NCI-H226 (cell line): ENCODE measurements around the gene MARCHF10.

Source experiments
- DNase-seq: peaks from one replicate; pipeline ENCODE4 v3.0.0-alpha.2; 2015

MARCHF10 gene

GRCh38 chr17:62821189-62822079 lies 13.3 kb upstream of the MARCHF10 start:
- no peak for DNase-seq

GRCh38 chr17:62819511-62820221 lies 11.6 kb upstream of the MARCHF10 start:
- peak; percentile 93 for DNase-seq

- no peak for DNase-seq
Observed at GRCh38 chr17:62818526-62818925, 10.4 kb upstream of the MARCHF10 start.

GRCh38 chr17:62816282-62816839 lies 8.2 kb upstream of the MARCHF10 start:
- no peak for DNase-seq

GRCh38 chr17:62809656-62810055 lies 1.5 kb upstream of the MARCHF10 start:
- no peak for DNase-seq

- DNase-seq: no peak
Observed at GRCh38 chr17:62808576-62808970, 459 bp upstream of the MARCHF10 start.

GRCh38 chr17:62805234-62805633 lies 2.9 kb downstream of the MARCHF10 start:
- DNase-seq: no peak

GRCh38 chr17:62804822-62805221 lies 3.3 kb downstream of the MARCHF10 start:
- no peak for DNase-seq

GRCh38 chr17:62804025-62804424 lies 4.1 kb downstream of the MARCHF10 start:
- no peak for DNase-seq

GRCh38 chr17:62802561-62803205 lies 5.4 kb downstream of the MARCHF10 start:
- DNase-seq: no peak

- no peak for DNase-seq
Observed at GRCh38 chr17:62801553-62802114, 6.5 kb downstream of the MARCHF10 start.

GRCh38 chr17:62800585-62800984 lies 7.5 kb downstream of the MARCHF10 start:
- DNase-seq: no peak

GRCh38 chr17:62797959-62798358 lies 10.2 kb downstream of the MARCHF10 start:
- no peak for DNase-seq

- DNase-seq: no peak
Observed at GRCh38 chr17:62796291-62796690, 11.8 kb downstream of the MARCHF10 start.

- no peak for DNase-seq
Observed at GRCh38 chr17:62794666-62794971, 13.5 kb downstream of the MARCHF10 start.

GRCh38 chr17:62793919-62794665 lies 14.0 kb downstream of the MARCHF10 start:
- DNase-seq: no peak

- no peak for DNase-seq
Observed at GRCh38 chr17:62792447-62792800, 15.7 kb downstream of the MARCHF10 start.

- peak; percentile 37 for DNase-seq
Observed at GRCh38 chr17:62791767-62792446, 16.2 kb downstream of the MARCHF10 start.

GRCh38 chr17:62791235-62791734 lies 16.8 kb downstream of the MARCHF10 start:
- peak; percentile 83 for DNase-seq

- peak; percentile 69 for DNase-seq
Observed at GRCh38 chr17:62790564-62790986, 17.5 kb downstream of the MARCHF10 start.

- peak; percentile 36 for DNase-seq
Observed at GRCh38 chr17:62787366-62787765, 20.7 kb downstream of the MARCHF10 start.

GRCh38 chr17:62786646-62787045 lies 21.5 kb downstream of the MARCHF10 start:
- DNase-seq: no peak
